PC-9 (cell line): ENCODE measurements around the gene TTR. TPM values are rescaled to one million over a fixed set of nuclear protein-coding genes. Genes with fewer than 3 reads are reported as not detected.

ENCODE experiments used
- BruUV-seq: library from RNA; stranded (reverse); fragments of 400-500 nt; replicated peaks from 2 replicates; lab custom pipeline; 2021; lab: Mats Ljungman, UMichigan
- CTCF ChIA-PET: fragments of 300-600 bp; sonication (Branson Sonifier 250); formaldehyde crosslinking; loops from one replicate; lab custom pipeline; 2022; ENCODE audit warnings: antibody characterized with exemption; lab: Charles Lee
- POLR2A ChIA-PET: fragments of 300-600 bp; sonication (Branson Sonifier 250); formaldehyde crosslinking; loops from one replicate; lab custom pipeline; 2022; ENCODE audit warnings: antibody characterized with exemption; ENCODE audit not compliant: unreplicated experiment; lab: Charles Lee
- DNase-seq, 2 experiments: peaks; one replicate each; pipeline versions ENCODE4 v3.0.0 to v3.0.0-alpha.2; 2015 to 2022; ENCODE audit warnings: mixed read lengths in 1 of 2
- H2AFZ ChIP-seq: fragments of 200-600 bp; sonication (generic); 2 replicates; pipeline ENCODE4 v1.8.1; 2017; ENCODE audit warnings: antibody characterized with exemption
- H3F3A ChIP-seq: fragments of 200-600 bp; sonication (generic); 2 replicates; pipeline ENCODE4 v1.8.1; 2017; ENCODE audit warnings: antibody characterized with exemption, mild to moderate bottlenecking, low read depth; ENCODE audit not compliant: insufficient read depth
- H3K27ac ChIP-seq: fragments of 200-600 bp; sonication (generic); 2 replicates; pipeline ENCODE4 v1.6.1; 2016; ENCODE audit warnings: mixed run types
- H3K27me3 ChIP-seq: fragments of 200-600 bp; sonication (generic); 2 replicates; pipeline ENCODE4 v1.6.1; 2016; ENCODE audit warnings: low read depth, mixed run types; ENCODE audit not compliant: insufficient read depth
- H3K36me3 ChIP-seq: fragments of 200-600 bp; sonication (generic); 2 replicates; pipeline ENCODE4 v1.6.1; 2016; ENCODE audit warnings: low read depth, mixed run types
- H3K4me1 ChIP-seq: fragments of 200-600 bp; sonication (generic); replicated peaks from 2 replicates; pipeline ENCODE4 v1.6.1; 2016; ENCODE audit warnings: mixed run types; ENCODE audit not compliant: insufficient read depth
- H3K4me2 ChIP-seq: fragments of 200-600 bp; sonication (generic); 2 replicates; pipeline ENCODE4 v1.6.1; 2017; ENCODE audit warnings: mixed run types
- H3K4me3 ChIP-seq: fragments of 200-600 bp; sonication (generic); 2 replicates; pipeline ENCODE4 v1.6.1; 2016; ENCODE audit warnings: mixed run types
- H3K79me2 ChIP-seq: fragments of 200-600 bp; sonication (generic); 2 replicates; pipeline ENCODE4 v1.6.1; 2017; ENCODE audit warnings: low read depth, mixed run types
- H3K9me2 ChIP-seq: fragments of 200-600 bp; sonication (generic); 2 replicates; pipeline ENCODE4 v1.8.1; 2017; ENCODE audit warnings: mild to moderate bottlenecking; ENCODE audit not compliant: insufficient read depth
- H3K9me3 ChIP-seq: fragments of 200-600 bp; sonication (generic); 2 replicates; pipeline ENCODE4 v1.8.1; 2016; ENCODE audit warnings: low read depth; ENCODE audit not compliant: insufficient read depth
- H4K20me1 ChIP-seq: fragments of 200-600 bp; sonication (generic); 2 replicates; pipeline ENCODE4 v1.8.1; 2017; ENCODE audit not compliant: insufficient read depth
- EZH2 ChIP-seq: fragments of 200-600 bp; sonication (generic); IDR thresholded peaks from 2 replicates; pipeline ENCODE4 v1.8.0; 2017; ENCODE audit warnings: antibody characterized with exemption, low read depth
- intact Hi-C: fragments of 100-400 bp; cut with micrococcal nuclease; formaldehyde crosslinking; loops from one replicate; pipeline ENCODE4 v1.10.0; 2022; ENCODE audit not compliant: unreplicated experiment
- total RNA-seq: library from RNA; stranded (reverse); gene quantifications from 2 replicates; pipeline ENCODE4 v1.2.3, GENCODE V29; 2021
- TF ChIP-seq, protein P1 (sequence below): fragments of 200-600 bp; sonication (generic); conservative IDR thresholded peaks from 2 replicates; pipeline ENCODE4 v1.6.1; 2017; ENCODE audit warnings: mixed run types, antibody characterized with exemption, mild to moderate bottlenecking, moderate library complexity

TTR gene
- total RNA-seq, 1 experiment from 2014 or later, result not detected

DNA sequence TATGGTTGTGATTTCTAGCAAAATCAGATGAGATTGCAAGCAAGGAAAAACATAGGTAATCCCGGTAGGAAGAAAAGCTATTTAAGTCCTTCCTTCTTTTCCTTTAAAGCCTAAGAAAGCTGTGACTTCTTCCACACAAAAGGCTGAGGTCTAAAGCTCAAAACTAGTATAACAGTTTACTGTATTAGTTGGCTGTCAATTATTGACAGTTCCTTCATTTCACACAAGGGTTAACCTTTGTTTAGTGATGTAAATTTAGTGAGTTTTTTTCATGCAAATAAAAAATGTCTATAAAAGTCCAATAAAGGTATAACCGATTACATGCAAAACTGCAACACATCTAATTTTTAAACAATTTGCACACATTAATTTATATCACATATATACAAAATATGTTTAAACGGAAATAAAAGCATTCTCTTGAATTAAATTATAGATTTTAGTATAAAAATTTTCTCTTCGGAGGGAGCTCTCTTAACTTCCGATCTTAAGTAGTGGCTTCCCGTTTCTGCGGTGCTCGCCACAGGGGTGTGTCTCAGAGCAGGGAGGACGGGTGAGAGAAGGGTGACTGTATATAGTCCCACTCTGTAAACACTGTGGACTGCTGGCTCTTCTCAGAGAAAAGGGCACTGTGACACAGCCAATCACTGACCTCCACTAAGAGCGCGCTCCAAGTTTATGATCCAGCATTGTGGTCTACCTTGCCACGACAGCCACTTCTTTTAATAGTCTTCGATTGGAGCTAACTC is 33.4 kb downstream of the TTR start:
- intact Hi-C loops, result no loop called here

DNA sequence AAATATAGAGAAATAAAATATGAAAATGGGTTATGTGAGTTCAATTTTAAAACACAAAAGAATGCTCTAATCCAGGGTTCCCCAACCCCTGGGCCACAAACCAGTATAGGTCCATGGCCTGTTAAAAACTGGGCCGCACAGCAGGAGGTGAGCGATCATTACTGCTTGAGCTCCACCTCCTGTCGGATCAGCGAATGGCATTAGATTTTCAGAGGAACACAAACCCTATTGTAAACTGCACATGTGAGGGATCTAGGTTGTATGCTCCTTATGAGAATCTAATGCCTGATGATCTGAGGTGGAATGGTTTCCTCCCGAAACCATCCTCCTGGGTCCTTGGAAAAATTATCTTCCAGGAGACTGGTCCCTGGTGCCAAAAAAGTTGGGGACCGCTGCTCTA is 34.7 kb downstream of the TTR start:
- BruUV-seq, result no TSS peak
- CTCF ChIA-PET, result no interaction called here
- no peak overlapping the region for H3K27ac ChIP-seq
- H3K36me3 ChIP-seq, result no peaks in the 10 kb centered on the region
- intact Hi-C loops, result no loop called here
- no peak overlapping the region for H2AFZ ChIP-seq
- no peak overlapping the region for H3K4me2 ChIP-seq
- no peaks in the 10 kb centered on the region for H3K79me2 ChIP-seq
- H3K9me3 ChIP-seq, result no peaks in the 10 kb centered on the region
- H3K4me3 ChIP-seq, result no peak overlapping the region
- no peaks in the 10 kb centered on the region for H3K27me3 ChIP-seq
- H3F3A ChIP-seq, result no peaks in the 10 kb centered on the region
- POLR2A ChIA-PET, result no interaction called here
- no peaks in the 10 kb centered on the region for H3K9me2 ChIP-seq
- TF ChIP-seq, protein P1, sequence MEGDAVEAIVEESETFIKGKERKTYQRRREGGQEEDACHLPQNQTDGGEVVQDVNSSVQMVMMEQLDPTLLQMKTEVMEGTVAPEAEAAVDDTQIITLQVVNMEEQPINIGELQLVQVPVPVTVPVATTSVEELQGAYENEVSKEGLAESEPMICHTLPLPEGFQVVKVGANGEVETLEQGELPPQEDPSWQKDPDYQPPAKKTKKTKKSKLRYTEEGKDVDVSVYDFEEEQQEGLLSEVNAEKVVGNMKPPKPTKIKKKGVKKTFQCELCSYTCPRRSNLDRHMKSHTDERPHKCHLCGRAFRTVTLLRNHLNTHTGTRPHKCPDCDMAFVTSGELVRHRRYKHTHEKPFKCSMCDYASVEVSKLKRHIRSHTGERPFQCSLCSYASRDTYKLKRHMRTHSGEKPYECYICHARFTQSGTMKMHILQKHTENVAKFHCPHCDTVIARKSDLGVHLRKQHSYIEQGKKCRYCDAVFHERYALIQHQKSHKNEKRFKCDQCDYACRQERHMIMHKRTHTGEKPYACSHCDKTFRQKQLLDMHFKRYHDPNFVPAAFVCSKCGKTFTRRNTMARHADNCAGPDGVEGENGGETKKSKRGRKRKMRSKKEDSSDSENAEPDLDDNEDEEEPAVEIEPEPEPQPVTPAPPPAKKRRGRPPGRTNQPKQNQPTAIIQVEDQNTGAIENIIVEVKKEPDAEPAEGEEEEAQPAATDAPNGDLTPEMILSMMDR, result no peak
- no peak for TF ChIP-seq EZH2
- no peaks in the 10 kb centered on the region for H4K20me1 ChIP-seq
- no peaks in the 10 kb centered on the region for H3K4me1 ChIP-seq
- no peak for DNase-seq

More for the DNA sequence above, 33.4 kb downstream of the TTR start:
- no peaks in the 10 kb centered on the region for H3K27me3 ChIP-seq
- H3K4me3 ChIP-seq, result no peak overlapping the region
- H2AFZ ChIP-seq, result no peak overlapping the region
- H3K4me1 ChIP-seq, result no peaks in the 10 kb centered on the region
- H3K4me2 ChIP-seq, result no peak overlapping the region
- POLR2A ChIA-PET, result no interaction called here
- H3F3A ChIP-seq, result no peaks in the 10 kb centered on the region
- TF ChIP-seq, protein P1, result no peak
- no peak for TF ChIP-seq EZH2
- H3K36me3 ChIP-seq, result no peaks in the 10 kb centered on the region
- CTCF ChIA-PET, result no interaction called here
- H4K20me1 ChIP-seq, result no peaks in the 10 kb centered on the region
- H3K27ac ChIP-seq, result no peak overlapping the region
- H3K79me2 ChIP-seq, result no peaks in the 10 kb centered on the region
- no peaks in the 10 kb centered on the region for H3K9me2 ChIP-seq
- no TSS peak for BruUV-seq
- DNase-seq, result no peak
- H3K9me3 ChIP-seq, result no peaks in the 10 kb centered on the region

DNA sequence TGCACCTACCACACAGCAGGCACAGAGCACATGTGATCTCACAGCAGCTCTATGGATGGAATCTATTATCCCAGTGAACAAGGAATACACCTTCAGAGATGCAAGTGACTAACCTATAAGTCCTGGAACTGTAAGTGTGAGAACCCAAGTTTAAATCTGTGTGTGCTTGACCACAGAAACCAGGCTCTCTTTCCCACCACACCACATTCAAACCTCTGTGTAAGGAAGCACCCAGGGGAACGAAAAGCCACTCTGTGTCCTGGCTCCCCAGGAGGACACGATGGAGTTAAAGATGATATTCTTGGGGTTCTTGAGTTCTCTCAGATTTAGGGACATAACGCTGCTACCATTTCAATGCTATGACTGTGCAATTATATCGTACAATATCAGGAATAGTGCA is 38.9 kb downstream of the TTR start:
- no peak for TF ChIP-seq EZH2
- TF ChIP-seq, protein P1, result no peak
- H3K27ac ChIP-seq, result no peak overlapping the region
- no peak overlapping the region for H2AFZ ChIP-seq
- H3K36me3 ChIP-seq, result no peaks in the 10 kb centered on the region
- no peaks in the 10 kb centered on the region for H3K9me2 ChIP-seq
- H4K20me1 ChIP-seq, result no peaks in the 10 kb centered on the region
- H3K9me3 ChIP-seq, result no peaks in the 10 kb centered on the region
- no peak for DNase-seq
- H3K27me3 ChIP-seq, result no peaks in the 10 kb centered on the region
- POLR2A ChIA-PET, result no interaction called here
- H3K4me1 ChIP-seq, result no peaks in the 10 kb centered on the region
- H3K79me2 ChIP-seq, result no peaks in the 10 kb centered on the region
- intact Hi-C loops, result no loop called here
- H3K4me3 ChIP-seq, result no peak overlapping the region
- H3F3A ChIP-seq, result no peaks in the 10 kb centered on the region
- CTCF ChIA-PET, result no interaction called here
- BruUV-seq, result no TSS peak
- no peak overlapping the region for H3K4me2 ChIP-seq
